HG03469 (cell line): ENCODE measurements around the gene USP35.
A peak's percentile ranks its signal among the peaks of the same experiment; 100 is the strongest.
"Not testable (repeated sequence)": the region's sequence is repeated elsewhere in the genome, so short reads cannot be mapped to it uniquely, and the experiment has no call there.

Source experiments
- ATAC-seq: cut with Tn5 transposase; IDR thresholded peaks from one replicate; pipeline ENCODE4 v1.9.1; 2021; ENCODE audit warnings: mild to moderate bottlenecking, moderate library complexity, moderate number of reproducible peaks; ENCODE audit not compliant: unreplicated experiment

Gene USP35

GRCh38 chr11:78168539-78169477 lies 19.9 kb upstream of the USP35 start:
- no peak for ATAC-seq

- no peak for ATAC-seq
Measured at GRCh38 chr11:78170413-78170812, 18.3 kb upstream of the USP35 start.

- ATAC-seq, result no peak
Measured at GRCh38 chr11:78170874-78171549, 17.7 kb upstream of the USP35 start.

- ATAC-seq, result no peak
Measured at GRCh38 chr11:78171951-78172350, 16.8 kb upstream of the USP35 start.

DNA sequence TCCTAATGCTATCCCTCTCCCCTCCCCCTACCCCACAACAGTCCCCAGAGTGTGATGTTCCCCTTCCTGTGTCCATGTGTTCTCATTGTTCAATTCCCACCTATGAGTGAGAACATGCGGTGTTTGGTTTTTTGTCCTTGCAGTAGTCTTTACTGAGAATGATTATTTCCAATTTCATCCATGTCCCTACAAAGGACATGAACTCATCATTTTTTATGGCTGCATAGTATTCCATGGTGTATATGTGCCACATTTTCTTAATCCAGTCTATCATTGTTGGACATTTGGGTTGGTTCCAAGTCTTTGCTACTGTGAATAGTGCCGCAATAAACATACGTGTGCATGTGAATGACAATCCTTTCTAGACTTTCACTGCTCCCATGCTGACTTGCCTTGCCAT lies 12.9 kb upstream of the USP35 start:
- not testable (repeated sequence) for ATAC-seq

GRCh38 chr11:78176605-78177141 lies 12.0 kb upstream of the USP35 start:
- no peak for ATAC-seq

DNA sequence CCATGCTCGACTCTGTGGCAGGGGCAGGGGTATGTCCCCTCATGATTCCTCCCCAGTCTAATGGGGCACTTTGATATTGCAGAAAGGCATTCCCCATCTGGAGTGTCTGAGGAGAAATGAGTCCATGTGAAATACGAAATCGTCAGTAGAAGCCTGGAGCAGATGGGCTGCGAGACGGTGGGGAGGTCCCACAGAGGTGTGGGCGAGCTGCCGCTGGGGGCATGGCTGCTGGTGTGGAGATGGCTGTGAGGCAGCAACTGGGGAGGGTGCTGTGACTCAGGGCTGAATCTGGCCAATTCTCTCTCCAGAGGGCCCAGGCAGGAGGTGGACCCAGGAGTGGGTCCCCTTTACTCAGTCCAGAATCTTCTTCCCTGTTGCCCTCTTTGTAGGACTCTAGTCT lies 11.5 kb upstream of the USP35 start:
- ATAC-seq, result no peak

DNA sequence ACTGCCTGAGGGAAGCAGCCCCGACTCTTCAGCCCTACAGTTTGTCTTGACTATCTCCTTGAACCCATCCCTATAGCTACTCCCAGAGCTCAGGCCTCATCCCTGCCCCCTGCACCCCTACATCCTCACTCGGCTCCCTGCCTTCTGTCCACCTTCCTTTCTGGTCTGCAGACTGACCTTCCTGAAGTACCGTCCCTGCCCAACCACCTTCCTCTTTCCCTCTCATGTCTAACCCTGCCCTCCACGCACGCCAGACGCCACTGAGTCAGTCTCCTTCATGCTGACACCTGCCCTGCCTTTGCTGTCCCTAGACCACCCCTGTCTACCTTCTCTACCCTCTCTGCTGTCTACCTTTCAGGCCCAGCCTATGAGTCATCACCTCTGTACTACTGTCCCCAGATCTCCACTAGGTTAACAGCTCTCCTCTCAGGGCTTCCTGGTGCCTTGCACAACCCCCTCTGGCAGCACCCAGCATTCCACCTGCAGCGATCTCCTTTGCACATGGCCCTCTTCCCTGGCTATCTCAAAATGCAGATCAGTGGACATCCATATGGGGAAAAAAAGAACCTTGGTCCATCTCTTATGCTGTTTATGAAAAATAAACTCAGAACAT lies 9.2 kb upstream of the USP35 start:
- ATAC-seq, result no peak

GRCh38 chr11:78180751-78181150 lies 8.0 kb upstream of the USP35 start:
- ATAC-seq, result no peak

GRCh38 chr11:78181185-78181584 lies 7.5 kb upstream of the USP35 start:
- no peak for ATAC-seq

DNA sequence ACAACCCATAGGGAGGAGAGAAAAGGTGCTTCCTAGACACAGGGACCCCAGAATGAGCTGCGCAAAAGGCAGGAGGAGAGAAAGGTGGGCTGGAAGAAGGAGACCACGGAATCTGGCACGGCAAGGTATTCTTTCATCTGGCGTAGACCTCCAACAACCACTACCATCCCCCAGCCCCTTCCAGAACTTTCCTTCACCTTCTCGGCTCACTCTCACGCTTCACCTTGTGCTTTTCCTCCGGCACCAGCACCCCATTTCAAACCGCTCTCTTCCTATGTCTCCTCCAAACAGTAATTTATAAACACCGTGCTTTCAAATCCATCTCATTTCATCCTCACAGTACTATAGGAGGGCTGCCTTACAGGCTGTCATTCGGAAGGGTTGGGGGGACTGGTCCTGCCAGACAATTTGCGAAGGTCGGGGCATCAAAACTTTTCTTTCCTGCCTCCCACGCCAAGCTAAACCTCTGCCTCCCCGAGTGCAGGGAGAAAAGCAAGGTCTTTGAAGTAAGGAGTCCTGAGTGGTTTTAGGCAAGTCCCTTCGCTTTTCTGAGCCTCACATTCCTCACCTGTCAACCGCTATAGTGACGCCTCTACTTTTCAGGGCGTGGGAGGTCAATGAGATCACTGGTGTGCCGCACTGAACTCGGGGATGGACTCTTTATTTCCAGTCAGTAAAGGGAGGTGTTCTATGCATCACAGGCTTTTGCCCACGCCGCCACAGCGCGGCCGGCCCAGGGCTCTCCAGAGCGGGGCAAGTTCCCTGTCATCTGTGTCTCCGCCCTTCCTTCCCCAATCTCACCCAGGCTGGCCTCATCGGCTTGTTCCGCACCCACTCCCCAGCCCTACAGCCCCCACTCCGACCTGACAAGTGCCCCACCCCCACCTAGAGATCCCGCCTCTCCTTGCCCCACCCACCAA lies 1.1 kb upstream of the USP35 start:
- peak; percentile 24 for ATAC-seq

GRCh38 chr11:78189174-78189724 lies 530 bp downstream of the USP35 start:
- no peak for ATAC-seq

- ATAC-seq, result no peak
Measured at GRCh38 chr11:78189851-78190250, 1.1 kb downstream of the USP35 start.

DNA sequence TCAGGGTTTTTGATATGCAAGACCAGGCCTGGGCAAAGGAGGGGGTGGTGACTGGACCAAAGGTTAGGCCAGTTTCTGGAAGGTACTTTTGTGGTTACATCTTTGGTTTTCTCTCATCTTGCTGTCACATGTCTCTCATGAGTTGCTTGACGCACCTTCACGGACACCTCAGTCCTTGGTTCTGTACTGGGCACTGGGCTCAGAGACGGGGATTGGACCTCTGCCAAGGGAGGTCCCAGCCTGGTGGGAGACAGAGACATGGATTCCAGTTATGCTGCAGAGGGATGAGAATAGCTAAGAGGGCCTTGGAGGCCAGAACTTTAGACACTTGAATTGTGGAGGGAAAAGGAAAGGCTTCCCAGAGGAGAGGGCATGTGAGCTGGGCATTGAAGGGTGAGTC lies 1.7 kb downstream of the USP35 start:
- ATAC-seq, result no peak

DNA sequence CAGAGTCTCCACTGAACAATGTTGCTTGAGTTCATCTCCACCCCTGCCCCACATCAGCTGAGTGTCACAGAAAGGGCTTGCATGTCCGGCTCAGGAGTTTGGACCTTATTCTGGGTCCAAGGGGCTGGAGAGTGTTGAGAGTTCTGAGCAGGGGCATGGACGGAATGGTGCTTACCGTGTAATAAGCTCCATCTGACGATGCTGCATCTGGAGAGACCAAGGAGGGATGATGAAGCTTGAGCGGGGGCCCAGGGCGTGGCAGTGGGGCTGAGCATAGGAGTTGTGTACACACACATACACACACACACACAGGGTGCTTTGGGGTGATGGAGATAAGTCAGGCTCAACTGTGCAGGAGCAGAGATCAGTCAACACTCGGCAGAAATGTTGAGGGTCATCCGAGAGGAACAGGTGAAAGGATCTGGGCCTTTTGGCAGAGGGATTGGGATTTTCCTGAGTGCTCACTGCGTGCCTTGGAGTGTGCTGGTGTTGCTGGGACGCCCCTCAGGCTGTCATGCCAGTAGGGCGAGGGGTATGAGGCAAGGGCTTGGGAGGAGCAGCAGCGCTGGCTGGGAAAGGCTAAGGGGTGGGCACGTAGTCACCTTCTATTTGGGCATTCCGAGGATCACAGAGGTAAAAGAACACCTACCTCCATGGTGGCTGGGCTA lies 2.3 kb downstream of the USP35 start:
- no peak for ATAC-seq

GRCh38 chr11:78192223-78192719 lies 3.6 kb downstream of the USP35 start:
- no peak for ATAC-seq

DNA sequence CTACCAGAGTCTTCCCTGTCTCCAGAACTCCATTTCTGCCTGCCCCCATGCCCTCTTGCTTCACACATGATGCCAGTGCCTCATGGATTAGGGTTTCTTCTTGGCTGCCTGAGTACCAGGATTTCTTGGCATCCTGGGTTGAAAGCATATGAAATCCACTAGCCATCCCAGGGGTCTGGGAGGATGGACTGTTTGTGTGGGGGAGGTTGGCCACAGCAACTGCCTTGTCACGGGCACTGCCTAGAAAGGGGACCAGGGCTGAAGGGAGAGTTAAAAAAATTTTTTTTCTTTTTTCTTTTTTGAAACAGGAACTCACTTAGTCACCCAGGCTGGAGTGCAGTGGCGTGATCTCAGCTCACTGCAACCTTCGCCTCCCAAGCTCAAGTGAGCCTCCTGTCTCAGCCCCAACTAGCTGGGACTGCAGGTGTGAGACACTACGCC lies 4.2 kb downstream of the USP35 start:
- no peak for ATAC-seq

DNA sequence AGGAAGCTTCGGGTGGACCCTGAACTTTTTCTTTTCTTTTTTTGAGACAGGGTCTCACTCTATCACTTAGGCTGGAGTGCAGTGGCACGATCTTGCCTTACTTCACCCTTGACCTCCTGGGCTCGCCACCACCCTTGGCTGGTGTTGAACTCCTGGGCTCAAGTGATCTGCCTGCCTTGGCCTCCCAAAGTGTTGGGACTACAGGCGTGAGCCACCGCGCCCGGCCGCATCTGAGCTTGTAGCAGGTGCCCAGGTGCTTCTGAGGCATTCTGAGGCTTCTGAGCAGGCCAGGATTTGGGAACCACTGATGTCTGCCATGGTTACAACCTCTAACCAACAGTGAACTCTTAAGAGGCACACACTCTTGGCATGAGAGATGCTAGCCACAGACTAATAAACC lies 5.1 kb downstream of the USP35 start:
- ATAC-seq, result no peak

GRCh38 chr11:78194490-78194889 lies 5.8 kb downstream of the USP35 start:
- ATAC-seq, result no peak
